ENCODE results near the gene HIVEP3. TPM values are rescaled to one million over a fixed set of nuclear protein-coding genes. Genes with fewer than 3 reads are reported as not detected.

Gene HIVEP3
- total RNA-seq, 1 experiment from 2014 or later = 1.4 TPM

DNA sequence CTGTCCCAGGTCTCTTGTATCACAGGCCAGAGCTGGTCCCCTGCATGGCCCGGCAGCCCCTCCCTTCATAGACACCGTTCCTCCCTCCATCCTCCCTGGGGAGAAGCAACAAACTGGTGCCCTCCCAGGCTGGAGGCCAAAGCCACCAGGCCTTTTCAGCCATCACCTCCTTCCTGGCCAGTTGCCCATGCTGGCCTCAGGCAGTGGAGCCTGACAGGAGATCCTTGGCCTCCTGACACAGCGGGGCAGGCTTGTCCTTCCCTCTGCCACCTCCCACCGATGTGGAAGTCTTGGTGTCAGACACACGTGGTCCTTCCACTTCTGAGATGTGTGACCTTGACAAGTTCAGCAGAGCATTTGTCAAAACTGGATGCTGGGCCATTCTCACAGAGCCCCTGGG is 206.0 kb downstream of the HIVEP3 start:
- H4K20me1 ChIP-seq (ENCODE audit: control insufficient read depth, insufficient read depth, insufficient read length) = no peaks in the 10 kb centered on the region
- H3K79me1 ChIP-seq (ENCODE audit: insufficient read depth, low read depth, low read length, poor library complexity, severe bottlenecking) = no peaks in the 10 kb centered on the region
- H2BK120ac ChIP-seq (ENCODE audit: low read depth, low read length, poor library complexity, severe bottlenecking) = no peak overlapping the region
- no peak overlapping the region for H3K4me2 ChIP-seq (ENCODE audit: insufficient read depth, insufficient read length, low read length)
- H3K4me1 Mint-ChIP-seq = peaks cover 16 to 22% of the 10 kb centered on the region in 2 experiments
- H3K56ac ChIP-seq (ENCODE audit: insufficient read length, low read depth, low read length) = no peak overlapping the region
- no peak overlapping the region for H2BK15ac ChIP-seq (ENCODE audit: low read depth, low read length)
- WGBS (ENCODE audit: extremely low coverage, insufficient read length, low lambda C conversion rate) = no CpG with 5 or more reads among the region's 5 CpGs
- H4K91ac ChIP-seq (ENCODE audit: insufficient read length, low read depth, low read length) = no peak overlapping the region
- H3K23me2 ChIP-seq (ENCODE audit: insufficient read length, low read depth, low read length, poor library complexity, severe bottlenecking) = no peaks in the 10 kb centered on the region
- H3K9me3 ChIP-seq (ENCODE audit: control insufficient read depth, low read depth, low read length) = no peaks in the 10 kb centered on the region
- no peaks in the 10 kb centered on the region for H3K27me3 ChIP-seq (ENCODE audit: insufficient read depth, low read length)
- no peak overlapping the region for H2BK5ac ChIP-seq (ENCODE audit: insufficient read length, low read length)
- no peak overlapping the region for H2AK5ac ChIP-seq (ENCODE audit: insufficient read length, low read length)
- no peak overlapping the region for H4K5ac ChIP-seq (ENCODE audit: insufficient read length, low read depth, low read length)
- H4K8ac ChIP-seq (replicated peaks; ENCODE audit: insufficient read length, low read depth, low read length) = no peak overlapping the region
- TF ChIP-seq, protein P1, sequence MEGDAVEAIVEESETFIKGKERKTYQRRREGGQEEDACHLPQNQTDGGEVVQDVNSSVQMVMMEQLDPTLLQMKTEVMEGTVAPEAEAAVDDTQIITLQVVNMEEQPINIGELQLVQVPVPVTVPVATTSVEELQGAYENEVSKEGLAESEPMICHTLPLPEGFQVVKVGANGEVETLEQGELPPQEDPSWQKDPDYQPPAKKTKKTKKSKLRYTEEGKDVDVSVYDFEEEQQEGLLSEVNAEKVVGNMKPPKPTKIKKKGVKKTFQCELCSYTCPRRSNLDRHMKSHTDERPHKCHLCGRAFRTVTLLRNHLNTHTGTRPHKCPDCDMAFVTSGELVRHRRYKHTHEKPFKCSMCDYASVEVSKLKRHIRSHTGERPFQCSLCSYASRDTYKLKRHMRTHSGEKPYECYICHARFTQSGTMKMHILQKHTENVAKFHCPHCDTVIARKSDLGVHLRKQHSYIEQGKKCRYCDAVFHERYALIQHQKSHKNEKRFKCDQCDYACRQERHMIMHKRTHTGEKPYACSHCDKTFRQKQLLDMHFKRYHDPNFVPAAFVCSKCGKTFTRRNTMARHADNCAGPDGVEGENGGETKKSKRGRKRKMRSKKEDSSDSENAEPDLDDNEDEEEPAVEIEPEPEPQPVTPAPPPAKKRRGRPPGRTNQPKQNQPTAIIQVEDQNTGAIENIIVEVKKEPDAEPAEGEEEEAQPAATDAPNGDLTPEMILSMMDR (conservative IDR thresholded peaks at IDR 0.05) = no peak
- H3T11ph ChIP-seq (ENCODE audit: low read length) = no peak overlapping the region
- H3K9me3 Mint-ChIP-seq = no peaks in the 10 kb centered on the region; a peak in 1 of 5 replicates
- H3K14ac ChIP-seq (ENCODE audit: insufficient read depth, low read length) = no peak overlapping the region
- H3K4me1 ChIP-seq (ENCODE audit: insufficient read depth, low read length) = no peaks in the 10 kb centered on the region
- no peak for DNase-seq
- H3K27ac Mint-ChIP-seq = peak overlapping the region in 1 of 3 experiments; percentile 88; a peak in 1 of 7 replicates
- H3K27me3 Mint-ChIP-seq (ENCODE audit: low read depth) = peaks cover 1% of the 10 kb centered on the region
- no peaks in the 10 kb centered on the region for H3K79me2 ChIP-seq (ENCODE audit: insufficient read depth, low read length)
- no peak overlapping the region for H3K9ac ChIP-seq (ENCODE audit: extremely low read depth, insufficient read length, low read length)
- H3K23ac ChIP-seq (ENCODE audit: insufficient read length, low read depth, low read length) = no peak overlapping the region
- H3K18ac ChIP-seq (ENCODE audit: insufficient read length, low read depth, low read length) = no peak overlapping the region
- H3K4me3 Mint-ChIP-seq = no peak overlapping the region; a peak in 1 of 5 replicates
- no peak overlapping the region for H2BK12ac ChIP-seq (ENCODE audit: insufficient read length, low read depth, low read length)
- H2AFZ ChIP-seq (ENCODE audit: low read length) = no peak overlapping the region
- H3K4ac ChIP-seq (ENCODE audit: low read depth, low read length) = no peak overlapping the region
- no peaks in the 10 kb centered on the region; a peak in 1 of 7 replicates for H3K36me3 Mint-ChIP-seq (ENCODE audit: insufficient read depth in 1 of 3, low read depth in 3 of 3)
- H3K27ac ChIP-seq (ENCODE audit: insufficient read length, low read depth, low read length) = no peak overlapping the region
- no peak overlapping the region for H2BK20ac ChIP-seq (ENCODE audit: low read depth, low read length, poor library complexity, severe bottlenecking)

Data from H9 (cell line).